Measurements from ENCODE around the gene NPR2. TPM values are rescaled to one million over a fixed set of nuclear protein-coding genes. Genes with fewer than 3 reads are reported as not detected.

NPR2 gene
- total RNA-seq, 1 experiment from 2014 or later = 18.8 TPM

DNA sequence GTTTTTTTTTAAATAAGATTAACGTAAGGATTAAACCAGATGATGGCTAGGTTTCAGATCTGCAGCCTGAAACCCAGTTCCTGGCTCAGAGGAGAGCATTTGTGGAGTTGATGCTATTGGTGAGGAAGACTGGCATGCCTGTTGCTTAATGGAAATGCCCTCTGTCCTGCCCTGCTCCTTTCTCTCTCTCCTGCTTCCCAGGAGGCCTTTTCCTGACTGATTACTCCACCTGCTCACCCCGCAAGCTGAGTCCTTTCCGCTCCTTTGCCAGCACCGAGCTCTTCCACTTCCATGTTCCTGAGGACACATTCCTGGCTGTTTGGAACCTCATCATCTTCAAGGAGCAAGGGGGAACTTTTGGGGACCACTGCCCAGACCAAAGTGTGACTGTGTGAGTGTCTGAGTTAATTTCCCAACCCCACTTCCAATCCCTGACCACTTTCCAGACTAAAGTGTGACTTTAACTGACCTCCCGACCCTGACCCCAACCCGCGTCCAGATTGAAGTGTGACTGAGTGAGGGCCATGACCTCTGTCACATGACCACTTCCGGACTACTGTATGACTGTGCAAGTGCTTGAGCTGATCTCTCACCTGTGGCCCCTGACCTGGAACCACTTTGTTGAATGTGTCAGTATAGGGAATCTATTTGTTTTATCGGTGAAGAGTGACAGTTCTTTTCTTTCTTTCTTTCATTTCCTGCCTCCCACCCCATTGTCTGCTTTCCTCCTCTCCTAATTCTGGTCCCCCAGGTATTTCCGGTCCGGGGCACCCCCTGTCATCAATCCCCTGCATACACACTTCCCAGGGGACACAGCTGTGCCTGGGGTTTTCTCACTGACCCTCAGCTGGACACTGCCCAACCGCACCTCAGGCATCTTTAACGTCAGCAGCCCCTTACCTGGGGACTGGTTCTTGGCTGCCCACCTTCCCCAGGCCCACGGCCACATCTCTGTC, 43.1 kb downstream of the NPR2 start:
- Histone ChIP-seq H2AFZ (ENCODE audit: low read depth, low read length, poor library complexity, severe bottlenecking) (no peak overlapping the region), H3K36me3 (ENCODE audit: control insufficient read depth in 1 of 2, insufficient read depth in 2 of 2, low read length in 2 of 2) (no peaks in the 10 kb centered on the region), H3K4me2 (ENCODE audit: low read length) (no peak overlapping the region), H3K9ac (ENCODE audit: low read length) (no peak overlapping the region), H3K27ac (ENCODE audit: low read depth, low read length) (no peak overlapping the region), H3K9me3 (ENCODE audit: control insufficient read depth in 1 of 2, insufficient read depth in 1 of 2, low read depth in 1 of 2, low read length in 2 of 2) (no peaks in the 10 kb centered on the region), H3K9me2 (ENCODE audit: insufficient read depth) (no peaks in the 10 kb centered on the region), H3K27me3 (ENCODE audit: insufficient read depth, low read length) (no peaks in the 10 kb centered on the region), H4K20me1 (ENCODE audit: insufficient read depth) (no peaks in the 10 kb centered on the region), H3K4me3 (replicated peaks in 1 of 2; ENCODE audit: low read depth in 1 of 2, low read length in 2 of 2) (no peak overlapping the region), H3K4me1 (ENCODE audit: control insufficient read depth in 1 of 2, insufficient read depth in 2 of 2, low read length in 2 of 2) (peaks cover 3 to 17% of the 10 kb centered on the region in 2 experiments; a peak in 3 of 4 replicates), H3K79me2 (ENCODE audit: insufficient read depth, low read length) (no peaks in the 10 kb centered on the region)
- ATAC-seq = no peak
- ChIA-PET RAD21 (ENCODE audit: low non-redundant PET in 1 of 2, low total read pairs in 2 of 2, uncharacterized antibody in 2 of 2, unreplicated experiment in 2 of 2) (no interaction called here), POLR2A (no interaction called here), CTCF (interaction anchor here (0.8 to 2.4 kb wide), 8 partner anchors 10 to 68 kb away, joined by 3 to 12 read pairs (median 4); no protein-coding TSS in a partner anchor)
- no TSS peak for BruUV-seq (replicated peaks)
- intact Hi-C loops (cut with micrococcal nuclease) = loop anchor here (2.0 kb wide), 2 partner anchors 44 to 70 kb away; partner anchors contain the start of gene NPR2
- no peak for DNase-seq (ENCODE audit: low read depth, low spot score)
- TF ChIP-seq FOSL1 (IDR thresholded peaks at IDR 0.05; ENCODE audit: low read depth) = no peak
- TF ChIP-seq ZNF274 (IDR thresholded peaks at IDR 0.05; ENCODE audit: low read depth, low read length) = no peak
- no peak for TF ChIP-seq CTCF (IDR thresholded peaks at IDR 0.05 in 2 of 3, conservative IDR thresholded peaks at IDR 0.05 in 1 of 3; ENCODE audit: borderline replicate concordance in 1 of 3, insufficient read depth in 1 of 3, low read depth in 2 of 3, low read length in 2 of 3)
- TF ChIP-seq MAX (IDR thresholded peaks at IDR 0.05) = no peak
- TF ChIP-seq ATF3 (IDR thresholded peaks at IDR 0.05) = no peak
- TF ChIP-seq, protein P1, sequence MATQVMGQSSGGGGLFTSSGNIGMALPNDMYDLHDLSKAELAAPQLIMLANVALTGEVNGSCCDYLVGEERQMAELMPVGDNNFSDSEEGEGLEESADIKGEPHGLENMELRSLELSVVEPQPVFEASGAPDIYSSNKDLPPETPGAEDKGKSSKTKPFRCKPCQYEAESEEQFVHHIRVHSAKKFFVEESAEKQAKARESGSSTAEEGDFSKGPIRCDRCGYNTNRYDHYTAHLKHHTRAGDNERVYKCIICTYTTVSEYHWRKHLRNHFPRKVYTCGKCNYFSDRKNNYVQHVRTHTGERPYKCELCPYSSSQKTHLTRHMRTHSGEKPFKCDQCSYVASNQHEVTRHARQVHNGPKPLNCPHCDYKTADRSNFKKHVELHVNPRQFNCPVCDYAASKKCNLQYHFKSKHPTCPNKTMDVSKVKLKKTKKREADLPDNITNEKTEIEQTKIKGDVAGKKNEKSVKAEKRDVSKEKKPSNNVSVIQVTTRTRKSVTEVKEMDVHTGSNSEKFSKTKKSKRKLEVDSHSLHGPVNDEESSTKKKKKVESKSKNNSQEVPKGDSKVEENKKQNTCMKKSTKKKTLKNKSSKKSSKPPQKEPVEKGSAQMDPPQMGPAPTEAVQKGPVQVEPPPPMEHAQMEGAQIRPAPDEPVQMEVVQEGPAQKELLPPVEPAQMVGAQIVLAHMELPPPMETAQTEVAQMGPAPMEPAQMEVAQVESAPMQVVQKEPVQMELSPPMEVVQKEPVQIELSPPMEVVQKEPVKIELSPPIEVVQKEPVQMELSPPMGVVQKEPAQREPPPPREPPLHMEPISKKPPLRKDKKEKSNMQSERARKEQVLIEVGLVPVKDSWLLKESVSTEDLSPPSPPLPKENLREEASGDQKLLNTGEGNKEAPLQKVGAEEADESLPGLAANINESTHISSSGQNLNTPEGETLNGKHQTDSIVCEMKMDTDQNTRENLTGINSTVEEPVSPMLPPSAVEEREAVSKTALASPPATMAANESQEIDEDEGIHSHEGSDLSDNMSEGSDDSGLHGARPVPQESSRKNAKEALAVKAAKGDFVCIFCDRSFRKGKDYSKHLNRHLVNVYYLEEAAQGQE (IDR thresholded peaks at IDR 0.05; ENCODE audit: low read depth) = no peak
- no peak for TF ChIP-seq EZH2phosphoT487 (IDR thresholded peaks at IDR 0.05; ENCODE audit: borderline replicate concordance)
- TF ChIP-seq CBX3 (IDR thresholded peaks at IDR 0.05; ENCODE audit: low read depth) = no peak
- TF ChIP-seq YY1 (IDR thresholded peaks at IDR 0.05; ENCODE audit: extremely low read depth, insufficient replicate concordance, low read depth, low read length) = no peak
- TF ChIP-seq EZH2 (IDR thresholded peaks at IDR 0.05) = no peak
- no peak for TF ChIP-seq POLR2AphosphoS5 (IDR thresholded peaks at IDR 0.05; ENCODE audit: low read depth, low read length)
- no peak for TF ChIP-seq ZFX (IDR thresholded peaks at IDR 0.05)
- no peak for TF ChIP-seq JUND (IDR thresholded peaks at IDR 0.05)
- TF ChIP-seq TCF7L2 (IDR thresholded peaks at IDR 0.05; ENCODE audit: borderline replicate concordance, extremely low read depth, insufficient read depth, insufficient read length) = no peak
- TF ChIP-seq ZBTB33 (IDR thresholded peaks at IDR 0.05; ENCODE audit: extremely low read depth, insufficient replicate concordance, low read length) = no peak
- TF ChIP-seq CEBPB (IDR thresholded peaks at IDR 0.05; ENCODE audit: low read depth) = no peak
- TF ChIP-seq ELF1 (IDR thresholded peaks at IDR 0.05; ENCODE audit: borderline replicate concordance, low read depth) = no peak
- TF ChIP-seq POLR2A (IDR thresholded peaks at IDR 0.05; ENCODE audit: borderline replicate concordance, extremely low read depth, insufficient read depth, insufficient read length) = no peak
